22Rv1 (cell line): ENCODE measurements around the gene THAP4.

Experiments
- ZFX ChIP-seq: fragments of 450-650 bp; IDR thresholded peaks from 2 replicates; pipeline ENCODE4 v1.6.1; 2017; ENCODE audit warnings: antibody characterized with exemption, borderline replicate concordance
- TF ChIP-seq, protein P1 (sequence below): fragments of 450-650 bp; IDR thresholded peaks from 2 replicates; pipeline ENCODE4 v1.5.1; 2017; ENCODE audit warnings: mild to moderate bottlenecking

DNA sequence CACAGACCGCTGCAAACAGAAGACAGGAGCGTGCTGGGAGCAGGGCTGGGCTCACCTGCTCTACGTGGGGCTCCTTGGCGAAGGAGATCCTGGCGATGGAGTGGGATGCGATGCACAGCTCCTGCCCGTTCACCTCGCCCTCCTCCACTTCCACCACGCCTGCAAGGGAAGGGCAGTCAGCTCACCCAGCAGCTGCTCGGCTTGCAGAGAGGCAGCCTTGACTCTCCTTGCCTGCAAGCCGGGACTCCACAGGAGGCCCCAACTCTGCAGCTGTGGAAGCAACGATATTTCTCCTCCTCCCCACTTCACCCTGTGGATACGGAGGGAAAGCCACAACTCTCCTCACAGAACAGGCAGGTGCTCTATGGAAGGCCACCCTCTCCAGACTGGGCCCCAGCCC is 35.1 kb downstream of the THAP4 start:
- TF ChIP-seq, protein P1, sequence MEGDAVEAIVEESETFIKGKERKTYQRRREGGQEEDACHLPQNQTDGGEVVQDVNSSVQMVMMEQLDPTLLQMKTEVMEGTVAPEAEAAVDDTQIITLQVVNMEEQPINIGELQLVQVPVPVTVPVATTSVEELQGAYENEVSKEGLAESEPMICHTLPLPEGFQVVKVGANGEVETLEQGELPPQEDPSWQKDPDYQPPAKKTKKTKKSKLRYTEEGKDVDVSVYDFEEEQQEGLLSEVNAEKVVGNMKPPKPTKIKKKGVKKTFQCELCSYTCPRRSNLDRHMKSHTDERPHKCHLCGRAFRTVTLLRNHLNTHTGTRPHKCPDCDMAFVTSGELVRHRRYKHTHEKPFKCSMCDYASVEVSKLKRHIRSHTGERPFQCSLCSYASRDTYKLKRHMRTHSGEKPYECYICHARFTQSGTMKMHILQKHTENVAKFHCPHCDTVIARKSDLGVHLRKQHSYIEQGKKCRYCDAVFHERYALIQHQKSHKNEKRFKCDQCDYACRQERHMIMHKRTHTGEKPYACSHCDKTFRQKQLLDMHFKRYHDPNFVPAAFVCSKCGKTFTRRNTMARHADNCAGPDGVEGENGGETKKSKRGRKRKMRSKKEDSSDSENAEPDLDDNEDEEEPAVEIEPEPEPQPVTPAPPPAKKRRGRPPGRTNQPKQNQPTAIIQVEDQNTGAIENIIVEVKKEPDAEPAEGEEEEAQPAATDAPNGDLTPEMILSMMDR = no peak
- no peak for TF ChIP-seq ZFX
